HG02943 (cell line): ENCODE measurements around the gene AGBL5.

ENCODE experiments used
- ATAC-seq: cut with Tn5 transposase; IDR thresholded peaks from one replicate; pipeline ENCODE4 v1.9.1; 2021; ENCODE audit warnings: mild to moderate bottlenecking, low read depth, moderate library complexity; ENCODE audit not compliant: unreplicated experiment

Gene AGBL5, protein sequence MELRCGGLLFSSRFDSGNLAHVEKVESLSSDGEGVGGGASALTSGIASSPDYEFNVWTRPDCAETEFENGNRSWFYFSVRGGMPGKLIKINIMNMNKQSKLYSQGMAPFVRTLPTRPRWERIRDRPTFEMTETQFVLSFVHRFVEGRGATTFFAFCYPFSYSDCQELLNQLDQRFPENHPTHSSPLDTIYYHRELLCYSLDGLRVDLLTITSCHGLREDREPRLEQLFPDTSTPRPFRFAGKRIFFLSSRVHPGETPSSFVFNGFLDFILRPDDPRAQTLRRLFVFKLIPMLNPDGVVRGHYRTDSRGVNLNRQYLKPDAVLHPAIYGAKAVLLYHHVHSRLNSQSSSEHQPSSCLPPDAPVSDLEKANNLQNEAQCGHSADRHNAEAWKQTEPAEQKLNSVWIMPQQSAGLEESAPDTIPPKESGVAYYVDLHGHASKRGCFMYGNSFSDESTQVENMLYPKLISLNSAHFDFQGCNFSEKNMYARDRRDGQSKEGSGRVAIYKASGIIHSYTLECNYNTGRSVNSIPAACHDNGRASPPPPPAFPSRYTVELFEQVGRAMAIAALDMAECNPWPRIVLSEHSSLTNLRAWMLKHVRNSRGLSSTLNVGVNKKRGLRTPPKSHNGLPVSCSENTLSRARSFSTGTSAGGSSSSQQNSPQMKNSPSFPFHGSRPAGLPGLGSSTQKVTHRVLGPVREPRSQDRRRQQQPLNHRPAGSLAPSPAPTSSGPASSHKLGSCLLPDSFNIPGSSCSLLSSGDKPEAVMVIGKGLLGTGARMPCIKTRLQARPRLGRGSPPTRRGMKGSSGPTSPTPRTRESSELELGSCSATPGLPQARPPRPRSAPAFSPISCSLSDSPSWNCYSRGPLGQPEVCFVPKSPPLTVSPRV

DNA sequence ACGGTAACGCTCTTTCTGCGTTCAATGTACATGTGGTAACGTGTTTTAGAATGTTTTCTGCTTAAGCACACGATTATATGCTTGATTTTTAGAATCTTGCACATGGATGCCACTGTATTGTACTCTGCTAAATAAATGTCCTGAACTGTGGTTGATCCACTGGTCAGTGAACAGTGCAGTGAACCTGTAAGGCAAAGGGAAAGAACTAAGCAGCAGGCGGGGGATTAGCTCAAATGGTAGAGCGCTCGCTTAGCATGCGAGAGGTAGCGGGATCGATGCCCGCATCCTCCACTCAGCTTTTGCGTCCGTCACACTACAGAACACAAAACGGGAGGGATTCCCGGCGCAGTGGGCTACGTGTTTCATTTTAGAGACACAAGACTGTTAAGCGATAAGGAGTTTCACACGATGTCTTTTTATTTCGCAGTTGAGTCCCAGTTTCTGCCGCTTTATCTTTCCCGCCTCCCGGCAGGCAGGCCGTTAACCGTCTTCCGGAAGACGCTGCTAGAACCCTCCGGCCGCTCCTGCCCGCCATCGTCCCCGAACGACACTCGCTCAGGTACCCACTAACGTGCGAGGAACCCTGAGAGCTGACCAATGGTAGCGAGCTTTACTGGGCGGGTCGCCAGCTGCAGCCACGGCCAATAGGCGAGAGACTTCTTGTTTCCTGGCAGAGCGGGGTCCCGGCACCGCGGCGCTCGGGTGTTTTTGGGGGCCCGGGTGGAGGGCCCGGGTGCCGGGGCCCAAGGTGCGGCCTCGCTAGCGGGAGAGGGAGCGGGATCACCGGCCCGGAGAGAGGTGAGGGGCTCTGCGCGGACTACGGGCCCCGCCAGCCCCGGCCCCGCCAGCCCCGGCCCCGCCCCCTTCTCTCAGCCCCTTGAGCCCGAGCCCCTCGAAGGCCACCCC, at the start of gene AGBL5:
Gene AGBL5 (plus strand): TSS at position 673 of the 906 bp plus-strand sequence. CDS start 1,291 bp downstream, outside the sequence.
- peak; percentile 65 for ATAC-seq

DNA sequence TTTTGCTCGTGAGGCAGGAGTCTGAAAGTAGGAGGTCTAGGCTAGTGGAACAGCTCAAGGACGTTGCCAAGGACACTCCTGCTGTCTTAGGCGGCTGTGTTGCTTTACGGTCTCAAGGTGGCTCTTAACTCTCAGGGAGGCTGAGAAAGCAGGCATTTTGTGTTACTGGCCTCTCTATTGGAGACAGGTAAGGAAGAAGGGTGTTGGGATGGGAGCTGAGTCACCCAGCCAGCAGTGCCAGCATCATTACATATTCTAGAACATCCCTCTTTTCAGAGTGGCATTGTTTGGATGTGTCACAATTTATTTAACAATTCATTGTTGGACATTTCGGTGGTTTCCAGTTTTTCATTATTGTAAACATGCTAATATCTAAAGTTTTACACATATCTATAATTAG, 49.5 kb upstream of the AGBL5 start:
- ATAC-seq, result no peak

DNA sequence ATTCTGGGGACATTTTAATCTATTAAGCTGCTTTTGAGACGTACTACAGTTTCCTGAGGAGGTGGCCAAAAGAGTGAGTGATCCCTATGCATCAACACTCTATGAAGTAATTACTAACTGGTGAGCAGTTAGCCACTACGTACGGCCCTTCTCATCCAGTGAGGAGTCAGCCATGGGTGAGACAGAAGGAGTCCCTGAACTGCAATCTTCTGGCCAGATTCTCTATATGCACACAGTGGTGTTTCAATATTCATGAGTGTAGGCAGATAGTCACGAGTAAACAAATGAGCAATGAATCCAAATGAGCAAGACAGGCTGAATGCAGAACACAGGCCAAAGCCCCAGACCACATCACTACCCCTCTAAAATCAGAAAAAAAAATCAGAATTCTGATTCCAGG, 48.5 kb upstream of the AGBL5 start:
- no peak for ATAC-seq

DNA sequence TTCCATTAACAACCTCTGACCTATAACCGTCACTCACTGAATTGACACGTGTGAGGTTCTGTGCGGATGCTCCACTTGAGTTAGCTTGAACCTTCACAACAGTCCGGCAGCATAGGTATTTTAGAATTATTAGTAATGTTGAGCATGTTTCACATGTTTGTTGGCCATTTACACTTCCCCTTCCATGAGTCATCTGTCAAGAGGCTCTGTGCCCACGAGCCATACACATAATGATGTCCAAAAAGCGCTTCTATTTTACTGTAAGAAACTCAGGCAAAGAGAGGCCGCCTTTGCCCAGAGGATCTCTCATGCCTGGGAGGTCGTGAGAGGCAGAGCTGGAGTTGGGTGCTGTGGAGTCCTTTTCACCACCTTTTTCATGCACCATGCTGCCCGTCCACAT, 47.6 kb upstream of the AGBL5 start:
- no peak for ATAC-seq

DNA sequence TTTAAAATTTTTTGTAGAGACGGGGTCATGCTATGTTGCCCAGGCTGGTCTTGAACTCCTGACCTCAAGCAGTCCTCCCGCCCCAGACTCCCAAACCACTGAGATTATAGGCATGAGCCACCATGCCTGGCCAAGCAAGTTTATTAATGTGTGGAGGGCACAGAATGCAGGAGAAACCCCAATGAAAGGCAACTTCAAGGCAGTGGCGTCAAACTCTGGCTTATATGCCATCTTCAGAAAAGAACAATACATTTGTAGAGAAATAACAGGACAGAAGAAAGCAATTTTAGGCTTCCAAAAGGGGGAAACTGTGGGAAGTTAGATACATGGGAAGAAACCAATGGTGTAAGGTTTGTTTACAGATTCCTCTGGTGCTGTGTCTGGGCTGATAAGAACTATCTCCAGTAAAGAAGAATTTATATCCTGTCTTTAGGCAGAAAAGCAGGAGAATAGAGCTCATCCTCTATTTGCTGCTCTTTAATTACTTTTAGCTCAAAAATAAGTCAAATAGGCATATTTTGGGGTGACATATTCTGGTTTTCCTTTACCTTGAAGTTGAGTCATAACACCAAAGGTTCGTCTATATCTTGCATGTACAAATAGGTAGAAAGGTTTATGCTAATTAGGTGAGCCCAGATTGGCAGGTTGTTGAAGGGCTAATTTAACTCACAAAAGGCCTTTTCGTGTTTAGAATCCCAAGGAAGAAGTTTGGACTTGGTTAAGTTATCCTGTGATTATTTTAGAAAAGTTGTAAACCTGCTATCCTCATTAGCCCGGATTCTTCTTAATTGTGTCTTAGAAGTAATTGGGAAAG, 44.7 kb upstream of the AGBL5 start:
- ATAC-seq, result no peak

DNA sequence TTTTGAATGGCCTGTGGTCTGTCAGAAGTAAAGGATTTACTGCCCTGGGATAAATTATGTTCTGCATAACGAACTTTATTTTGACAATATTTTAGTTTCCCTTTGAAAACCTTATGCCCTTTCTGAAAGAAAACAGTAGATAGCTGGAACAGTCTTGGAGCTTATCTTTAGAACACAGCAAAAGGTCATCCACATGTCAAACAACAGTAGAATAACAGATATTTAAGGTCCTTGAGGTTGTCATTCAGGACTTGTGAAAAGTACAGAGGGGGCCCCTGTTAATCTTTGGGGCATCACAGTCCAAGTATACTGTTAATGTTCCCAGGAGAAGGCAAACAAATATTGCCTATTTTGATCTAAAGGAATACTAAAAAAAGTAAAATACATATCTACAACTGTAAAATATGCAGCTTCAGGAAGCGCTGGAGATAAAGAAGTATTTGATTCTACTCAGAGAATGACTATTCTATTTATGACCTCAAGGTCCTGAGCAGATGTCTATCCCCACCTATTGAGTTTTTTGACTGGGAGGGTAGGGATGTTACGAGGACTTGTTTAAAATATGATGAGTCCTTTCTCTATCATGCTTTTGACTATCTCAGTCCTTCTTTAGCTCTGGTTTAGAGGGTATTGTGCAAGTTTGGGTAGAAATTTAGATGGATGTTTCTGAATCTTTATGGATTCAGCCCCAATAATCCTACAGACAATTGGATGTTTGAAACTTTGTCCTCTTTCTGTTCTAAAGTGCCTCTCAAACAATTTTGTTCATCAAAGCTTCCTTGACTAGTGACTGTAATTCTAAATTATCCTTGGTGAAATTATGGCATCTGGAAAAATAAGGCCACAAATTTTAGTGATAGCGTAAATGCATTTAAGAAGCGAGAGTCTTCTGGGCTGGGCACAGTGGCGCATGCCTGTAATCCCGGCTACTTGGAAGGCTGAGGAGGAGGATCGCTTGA, 43.8 kb upstream of the AGBL5 start:
- no peak for ATAC-seq

DNA sequence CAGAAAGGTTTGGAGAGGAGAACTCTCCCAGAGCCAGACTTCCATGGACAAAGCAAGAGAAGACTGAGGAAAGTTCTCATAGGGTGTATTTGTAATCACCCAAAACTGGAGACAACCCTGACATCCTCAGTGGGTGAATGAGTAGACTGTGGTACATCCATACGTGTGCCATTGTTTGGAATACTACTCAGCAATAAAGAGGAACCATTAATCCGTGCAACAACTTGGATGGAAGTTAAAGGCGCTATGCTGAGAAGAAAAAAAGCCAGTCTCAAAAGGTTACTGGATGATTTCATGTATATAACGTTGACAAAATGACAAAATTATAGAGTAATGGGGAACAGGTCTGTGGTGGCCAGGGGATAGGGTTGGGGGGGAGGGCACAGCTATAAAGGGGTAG, 42.8 kb upstream of the AGBL5 start:
- ATAC-seq, result no peak

DNA sequence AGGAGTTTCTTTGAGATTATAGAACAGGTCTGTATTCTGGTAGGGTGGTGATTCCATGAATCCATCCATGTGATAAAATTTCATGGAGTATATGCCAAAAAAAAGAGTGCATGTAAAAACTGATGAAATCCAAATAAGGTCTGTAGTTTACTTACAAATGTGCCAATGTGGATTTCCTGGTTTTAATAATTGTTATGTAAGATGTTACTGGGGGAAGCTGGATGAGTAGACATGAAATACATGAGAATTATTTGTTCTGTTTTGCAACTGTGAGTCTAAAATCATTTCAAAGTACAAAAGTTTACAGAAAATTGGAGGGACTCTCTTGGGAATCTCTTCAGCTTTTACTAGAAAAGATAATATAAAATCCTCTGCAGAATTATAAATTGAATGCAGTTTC, 42.4 kb upstream of the AGBL5 start:
- ATAC-seq, result no peak

DNA sequence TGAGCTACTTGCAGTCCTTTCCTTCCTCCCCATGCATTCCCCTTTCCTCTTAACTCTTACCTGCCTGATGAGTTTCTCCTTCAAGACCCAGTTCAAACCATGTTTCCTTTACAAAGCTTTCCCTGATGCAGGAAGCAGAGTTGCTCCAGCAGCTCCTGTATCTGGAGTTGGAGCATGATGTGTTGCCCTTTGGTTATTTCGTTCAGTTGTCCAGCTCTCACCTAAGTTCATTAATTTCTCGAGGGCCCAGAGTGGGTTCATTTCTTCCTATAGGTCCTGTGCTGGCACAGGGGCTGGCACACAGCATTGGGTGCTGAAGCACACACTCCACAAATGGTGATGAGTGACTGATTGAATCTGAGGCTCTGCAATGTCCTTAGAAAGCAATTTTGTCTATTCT, 41.8 kb upstream of the AGBL5 start:
- no peak for ATAC-seq

DNA sequence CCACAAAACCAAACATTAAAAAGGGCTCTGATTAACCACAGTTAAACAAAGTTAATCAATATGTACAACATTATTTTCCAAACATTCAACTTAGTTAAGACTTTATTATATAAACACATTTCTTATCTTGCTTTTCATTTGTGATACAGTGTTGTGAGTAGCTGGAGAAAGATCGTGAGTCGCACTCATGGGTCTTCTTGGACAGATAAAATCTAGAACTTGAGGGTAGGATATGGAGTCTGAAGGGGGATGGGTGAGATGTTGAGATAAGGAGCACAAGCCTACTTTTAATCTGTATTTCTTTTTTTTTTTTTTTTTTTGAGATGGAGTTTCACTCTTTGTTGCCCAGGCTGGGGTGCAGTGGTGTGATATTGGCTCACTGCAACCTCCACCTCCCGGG, 41.3 kb upstream of the AGBL5 start:
- ATAC-seq, result no peak

DNA sequence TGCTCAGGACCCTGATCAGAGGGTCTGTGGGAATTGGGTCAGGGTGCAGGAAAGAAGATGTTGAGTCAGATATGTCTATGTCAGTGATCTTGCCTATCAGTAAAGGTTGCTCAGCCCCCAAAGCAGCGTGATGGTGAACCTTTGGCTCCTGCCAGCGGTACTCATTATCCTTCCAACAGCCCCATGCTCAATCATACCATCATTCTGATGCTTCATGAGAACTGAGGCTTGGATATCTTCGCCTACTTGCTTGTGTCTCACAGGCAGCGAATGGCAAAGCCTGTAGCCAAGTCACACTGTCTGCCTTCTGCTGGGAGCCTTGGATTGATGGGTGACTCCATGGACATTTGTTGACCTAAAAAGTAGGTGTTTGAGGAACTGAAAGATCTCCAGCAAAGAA, 37.7 kb upstream of the AGBL5 start:
- no peak for ATAC-seq

DNA sequence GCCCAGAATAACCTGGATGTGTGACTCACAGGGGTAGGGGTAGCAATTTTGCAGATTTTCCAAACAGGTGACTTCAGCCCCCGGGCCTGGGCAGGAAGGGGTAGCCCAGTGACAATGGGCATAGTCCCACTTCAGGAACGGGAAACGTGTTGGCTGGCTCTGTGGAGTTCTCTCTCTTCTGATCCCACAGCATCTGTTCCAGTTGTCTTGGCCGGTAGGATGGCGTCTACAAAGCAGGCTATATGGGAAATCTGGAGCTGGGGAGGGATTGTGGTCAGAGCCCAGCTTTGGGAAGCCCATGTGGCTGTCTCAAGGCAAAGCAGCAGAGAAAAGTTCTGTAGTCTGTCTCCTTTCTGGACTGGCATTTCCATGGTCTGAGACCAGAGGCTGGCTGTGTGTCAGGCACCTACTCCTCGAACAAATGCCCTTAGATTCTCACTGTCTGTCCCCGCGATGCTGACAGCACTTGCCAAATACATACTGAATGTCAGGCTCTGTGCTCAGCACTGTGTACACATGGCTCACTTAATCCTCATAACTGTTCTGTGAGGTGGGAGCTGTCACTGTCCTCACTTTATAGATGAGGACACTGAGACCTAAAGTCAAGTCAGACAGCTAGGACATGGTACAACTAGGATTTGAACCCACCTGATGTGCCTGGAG, 36.6 kb upstream of the AGBL5 start:
- no peak for ATAC-seq

DNA sequence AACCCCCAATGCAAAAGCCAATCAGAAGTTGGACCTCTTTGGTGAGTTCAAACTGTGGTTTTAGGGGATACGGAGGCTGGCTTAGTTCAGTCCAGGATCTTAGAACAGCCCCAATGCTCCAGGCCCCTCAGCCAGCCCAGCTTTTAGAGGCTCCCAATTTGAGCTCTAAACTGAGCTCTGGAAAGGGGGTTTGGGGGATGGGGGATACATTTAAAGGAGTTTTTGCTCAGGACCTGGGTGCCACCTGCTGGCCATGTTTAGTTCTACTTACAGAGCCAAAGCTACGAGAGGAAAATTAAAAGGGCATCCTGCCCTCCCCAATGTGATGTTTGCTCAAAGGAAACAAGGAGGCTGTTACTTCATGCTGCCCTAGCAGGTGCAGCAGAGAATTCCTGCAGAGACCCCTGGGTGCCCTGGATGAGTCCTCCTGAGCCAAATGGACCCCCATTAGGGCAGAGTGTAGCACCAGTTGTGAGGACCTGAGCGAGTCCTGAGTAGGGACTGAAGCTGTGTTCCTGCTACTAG, 34.6 kb upstream of the AGBL5 start:
- no peak for ATAC-seq

DNA sequence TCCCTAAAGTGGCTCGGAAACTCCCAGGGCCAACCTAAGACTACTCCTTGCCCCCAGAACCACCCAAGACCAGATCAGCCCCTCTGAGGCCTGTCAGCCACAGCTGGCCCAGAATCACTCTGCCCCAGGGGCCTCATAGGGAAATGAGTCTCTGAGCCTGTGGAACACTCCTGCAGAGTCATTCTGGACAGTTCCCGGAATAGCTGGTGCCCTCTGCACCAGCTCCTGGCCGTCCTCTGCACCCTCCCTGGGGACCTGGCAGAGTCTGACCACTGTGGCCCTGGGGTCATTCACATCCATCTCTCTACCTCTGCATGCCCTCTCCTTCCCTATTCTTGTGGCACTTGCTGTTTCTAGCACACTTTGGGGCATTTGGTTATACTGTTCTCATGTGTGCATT, 33.3 kb upstream of the AGBL5 start:
- no peak for ATAC-seq

DNA sequence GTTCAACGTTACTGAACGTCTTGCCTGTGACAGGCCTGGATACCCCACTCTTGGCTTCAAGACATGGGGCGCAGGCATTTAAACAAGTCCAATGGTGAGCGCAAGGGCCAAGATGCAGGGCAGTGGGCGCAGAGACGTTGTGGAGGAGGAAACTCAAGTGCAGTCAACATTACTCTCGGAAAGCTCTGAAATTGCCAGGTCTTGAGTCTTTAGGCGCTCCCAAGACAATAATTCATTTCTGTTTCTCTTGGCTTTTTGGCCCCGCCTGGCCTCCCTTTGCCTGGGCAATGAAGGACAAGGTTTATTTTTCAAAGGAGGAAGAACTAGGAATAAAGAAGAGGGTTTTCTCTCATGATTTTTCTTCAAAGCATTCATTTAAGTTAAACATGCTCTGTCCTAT, 32.0 kb upstream of the AGBL5 start:
- ATAC-seq, result no peak

DNA sequence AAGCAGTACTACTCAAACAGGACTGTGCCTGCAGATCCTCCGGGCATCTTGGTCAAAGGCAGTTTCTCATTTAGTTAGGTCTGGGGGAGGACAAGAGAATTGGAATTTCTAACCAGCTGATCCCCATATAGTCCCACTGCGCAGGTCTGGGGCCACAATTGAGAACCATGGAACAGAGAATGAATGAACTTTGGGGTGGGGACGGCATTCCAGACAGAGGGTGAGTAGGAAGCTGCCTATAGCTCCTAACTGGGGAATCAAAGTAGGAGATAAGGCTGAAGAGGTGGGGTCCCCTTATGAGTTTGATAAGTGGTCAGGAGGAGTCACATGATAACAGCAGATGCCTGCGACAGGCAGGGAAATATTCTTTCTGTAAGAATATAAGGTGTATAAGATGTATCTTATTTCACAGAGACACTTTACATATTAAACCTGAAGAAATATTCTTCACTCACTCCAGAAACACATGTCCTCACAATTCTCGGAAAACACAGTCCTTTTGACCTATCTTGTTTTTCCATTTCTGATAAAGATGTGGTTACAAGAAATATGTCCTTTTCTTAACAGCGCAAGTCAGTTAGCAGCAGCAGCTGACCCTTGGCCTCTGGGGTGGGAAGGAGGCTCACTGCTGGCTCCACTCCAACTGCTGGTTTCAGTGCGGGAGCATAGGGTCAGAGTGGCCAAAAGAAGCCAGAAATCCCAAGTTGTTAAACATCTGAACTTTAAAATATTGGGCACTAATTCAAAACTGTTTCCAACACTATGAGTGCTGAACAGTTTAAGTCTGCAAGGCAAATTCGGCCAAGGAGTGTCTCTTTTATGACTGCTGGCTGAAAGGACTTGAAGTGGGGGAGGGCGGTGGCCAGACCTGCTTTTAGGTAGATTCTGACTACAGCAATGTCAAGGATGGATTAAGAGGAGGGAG, 31.3 kb upstream of the AGBL5 start:
- ATAC-seq, result no peak
